Activated naive CD8-positive, alpha-beta T cell treated with anti-CD3 and anti-CD28 coated beads, Interleukin-2, amount 50 U/mL, for 16 hours (primary cell): ENCODE measurements around the gene BCL2L12.
"Not testable (repeated sequence)": the region's sequence is repeated elsewhere in the genome, so short reads cannot be mapped to it uniquely, and the experiment has no call there.

Experiments used
- DNase-seq: peaks from one replicate; pipeline ENCODE4 v3.0.0-alpha.2; 2020; ENCODE audit warnings: low read depth, low spot score

The BCL2L12 gene

GRCh38 chr19:49712397-49712859, 46.7 kb downstream of the BCL2L12 start:
- DNase-seq, result no peak

GRCh38 chr19:49713236-49713845, 47.6 kb downstream of the BCL2L12 start:
- no peak for DNase-seq

GRCh38 chr19:49716154-49716553, 50.4 kb downstream of the BCL2L12 start:
- DNase-seq, result no peak

- no peak for DNase-seq
Observed at GRCh38 chr19:49718511-49718910, 52.8 kb downstream of the BCL2L12 start.

- no peak for DNase-seq
Observed at GRCh38 chr19:49718991-49719390, 53.3 kb downstream of the BCL2L12 start.

GRCh38 chr19:49719420-49719819, 53.7 kb downstream of the BCL2L12 start:
- DNase-seq, result not testable (repeated sequence)
